Upper lobe of left lung (tissue), 6 donors: Measurements from ENCODE around the gene TTC3. TPM values are rescaled to one million over a fixed set of nuclear protein-coding genes. Genes with fewer than 3 reads are reported as not detected.

Experiments used
- ATAC-seq, 2 donors: fragments of 200-7000 bp; cut with Tn5 transposase; one replicate each; pipeline ENCODE4 v1.9.1; 2022; ENCODE audit warnings: mild to moderate bottlenecking in 2 of 2, moderate library complexity in 2 of 2; ENCODE audit not compliant: low FRiP score in 2 of 2
- DNase-seq, 2 donors: peaks; one replicate each; pipeline ENCODE4 v3.0.0-alpha.2; 2019 to 2020
- H3K27ac ChIP-seq, 4 donors: fragments of 200-600 bp; sonication (generic); one replicate each; pipeline ENCODE4 v1.5.1; 2016 to 2019
- H3K27me3 ChIP-seq, 4 donors: fragments of 200-600 bp; sonication (generic); one replicate each; pipeline ENCODE4 v1.5.1; 2017 to 2019
- H3K36me3 ChIP-seq, 4 donors: fragments of 200-600 bp; sonication (generic); one replicate each; pipeline ENCODE4 v1.5.1; 2016 to 2019
- H3K4me1 ChIP-seq, 4 donors: fragments of 200-600 bp; sonication (generic); one replicate each; pipeline ENCODE4 v1.5.1; 2018 to 2019
- H3K4me3 ChIP-seq, 4 donors: fragments of 200-600 bp; sonication (generic); one replicate each; pipeline ENCODE4 v1.5.1; 2017 to 2019; ENCODE audit warnings: mild to moderate bottlenecking in 2 of 4, moderate library complexity in 1 of 4
- H3K9me3 ChIP-seq, 4 donors: fragments of 200-600 bp; sonication (generic); one replicate each; pipeline ENCODE4 v1.5.1; 2018 to 2019
- EP300 ChIP-seq, 4 donors: sonication (generic); formaldehyde crosslinking; IDR thresholded peaks; one replicate each; pipeline ENCODE4 v1.5.1; 2017; ENCODE audit warnings: antibody characterized with exemption in 4 of 4, control low read depth in 2 of 4
- POLR2A ChIP-seq, 4 donors: fragments of 450-650 bp; IDR thresholded peaks; one replicate each; pipeline ENCODE4 v1.5.1; 2016 to 2017; ENCODE audit warnings: antibody characterized with exemption in 4 of 4, mild to moderate bottlenecking in 2 of 4
- POLR2AphosphoS5 ChIP-seq, 2 donors: sonication (generic); formaldehyde crosslinking; IDR thresholded peaks; one replicate each; pipeline ENCODE4 v1.5.1; 2017; ENCODE audit warnings: antibody characterized with exemption in 2 of 2
- WGBS, 2 donors: methylation state at CpG; one replicate each; pipeline ENCODE4 v1.1.5; 2017 to 2018; 5-methylcytosine and 5-hydroxymethylcytosine counted together
- total RNA-seq, 6 donors: library from RNA; depleted of rRNA in 4 of 6; stranded (reverse); fragments of >200 nt in 4 of 6; gene quantifications; one replicate each; pipeline versions ENCODE4 v1.1.0 to v1.2.1, GENCODE V29; 2016 to 2021
- TF ChIP-seq, protein P1 (sequence below), 6 experiments: fragments of 450-650 bp in 4 of 6; fragments of 200-600 bp in 2 of 6; sonication (generic) in 2 of 6; IDR thresholded peaks; one replicate each; pipeline ENCODE4 v1.5.1; 2016 to 2019; ENCODE audit warnings: antibody characterized with exemption in 6 of 6
- donor health status: DM: no; HTN: no; CAD: no; lungs with moderate emphysema.
- donor health status: DM: no; HTN: yes; CAD: no; lungs with severe emphysema.

Gene TTC3
- total RNA-seq, 6 donors from 2014 or later, result 69.9 to 395 (median 88.2) TPM

DNA sequence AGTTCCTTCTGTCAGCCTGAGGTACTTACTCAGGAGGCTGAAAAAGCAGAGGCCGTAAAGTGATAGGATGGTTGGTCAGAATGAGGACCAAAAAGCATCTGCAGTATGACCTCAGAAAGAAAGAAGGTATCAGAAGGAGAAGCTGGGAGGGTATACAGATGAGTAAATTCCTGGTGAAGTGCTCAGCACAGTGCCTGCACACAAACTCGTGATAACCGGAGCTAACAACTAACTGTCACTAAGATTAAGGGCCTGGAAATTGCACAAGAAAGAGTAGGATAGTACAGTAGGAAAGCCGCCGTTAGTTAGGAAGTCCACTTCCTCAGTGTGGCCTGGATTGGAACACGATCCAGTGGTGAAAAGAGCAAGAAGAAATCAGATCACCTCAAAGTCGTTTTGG is 131.5 kb downstream of the TTC3 start:
- Histone ChIP-seq H3K4me3 (no peak overlapping the region), H3K27me3 (no peaks in the 10 kb centered on the region), H3K36me3 (peaks cover 0 to 40% (median 27%) of the 10 kb centered on the region in 4 donors), H3K9me3 (no peaks in the 10 kb centered on the region), H3K27ac (no peak overlapping the region), H3K4me1 (peaks cover 12 to 13% (median 12%) of the 10 kb centered on the region in 4 donors)
- 75 to 76% methylated on average over 7 of the region's 7 CpGs for WGBS, 2 donors
- ATAC-seq (no peak), DNase-seq (no peak)
- TF ChIP-seq POLR2A (IDR thresholded peaks at IDR 0.05) (no peak), EP300 (IDR thresholded peaks at IDR 0.05) (no peak), POLR2AphosphoS5 (IDR thresholded peaks at IDR 0.05) (no peak)
- TF ChIP-seq, protein P1, sequence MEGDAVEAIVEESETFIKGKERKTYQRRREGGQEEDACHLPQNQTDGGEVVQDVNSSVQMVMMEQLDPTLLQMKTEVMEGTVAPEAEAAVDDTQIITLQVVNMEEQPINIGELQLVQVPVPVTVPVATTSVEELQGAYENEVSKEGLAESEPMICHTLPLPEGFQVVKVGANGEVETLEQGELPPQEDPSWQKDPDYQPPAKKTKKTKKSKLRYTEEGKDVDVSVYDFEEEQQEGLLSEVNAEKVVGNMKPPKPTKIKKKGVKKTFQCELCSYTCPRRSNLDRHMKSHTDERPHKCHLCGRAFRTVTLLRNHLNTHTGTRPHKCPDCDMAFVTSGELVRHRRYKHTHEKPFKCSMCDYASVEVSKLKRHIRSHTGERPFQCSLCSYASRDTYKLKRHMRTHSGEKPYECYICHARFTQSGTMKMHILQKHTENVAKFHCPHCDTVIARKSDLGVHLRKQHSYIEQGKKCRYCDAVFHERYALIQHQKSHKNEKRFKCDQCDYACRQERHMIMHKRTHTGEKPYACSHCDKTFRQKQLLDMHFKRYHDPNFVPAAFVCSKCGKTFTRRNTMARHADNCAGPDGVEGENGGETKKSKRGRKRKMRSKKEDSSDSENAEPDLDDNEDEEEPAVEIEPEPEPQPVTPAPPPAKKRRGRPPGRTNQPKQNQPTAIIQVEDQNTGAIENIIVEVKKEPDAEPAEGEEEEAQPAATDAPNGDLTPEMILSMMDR (IDR thresholded peaks at IDR 0.05), result no peak

DNA sequence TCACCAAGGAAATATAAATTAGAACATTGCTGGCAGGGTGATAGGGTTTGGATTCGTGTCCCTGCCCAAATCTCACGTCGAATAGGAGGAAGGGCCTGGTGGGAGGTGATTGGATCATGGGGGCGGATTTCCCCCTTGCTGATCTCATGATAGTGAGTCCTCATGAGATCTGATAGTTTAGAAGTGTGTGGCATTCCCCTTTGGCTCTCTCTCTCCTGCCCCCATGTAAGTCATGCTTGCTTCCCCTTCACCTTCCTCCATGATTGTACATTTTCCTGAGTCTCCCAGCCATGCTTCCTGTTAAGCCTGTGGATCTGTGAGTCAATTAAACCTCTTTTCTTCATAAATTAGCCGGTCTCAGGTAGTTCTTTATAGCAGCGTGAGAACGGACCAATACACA is 133.4 kb downstream of the TTC3 start:
- H3K4me1 ChIP-seq, result peaks cover 12 to 13% (median 12%) of the 10 kb centered on the region in 4 donors
- no peak overlapping the region for H3K27ac ChIP-seq
- TF ChIP-seq POLR2AphosphoS5 (IDR thresholded peaks at IDR 0.05), result no peak
- no peak for TF ChIP-seq POLR2A (IDR thresholded peaks at IDR 0.05)
- TF ChIP-seq, protein P1 (IDR thresholded peaks at IDR 0.05), result no peak
- TF ChIP-seq EP300 (IDR thresholded peaks at IDR 0.05), result no peak
- H3K27me3 ChIP-seq, result no peaks in the 10 kb centered on the region
- no peaks in the 10 kb centered on the region for H3K9me3 ChIP-seq
- DNase-seq (no peak), ATAC-seq (no peak)
- no peak overlapping the region for H3K4me3 ChIP-seq
- WGBS, 2 donors, result 93 to 94% methylated on average over 7 of the region's 7 CpGs
- peaks cover 0 to 21% (median 11%) of the 10 kb centered on the region in 4 donors for H3K36me3 ChIP-seq

DNA sequence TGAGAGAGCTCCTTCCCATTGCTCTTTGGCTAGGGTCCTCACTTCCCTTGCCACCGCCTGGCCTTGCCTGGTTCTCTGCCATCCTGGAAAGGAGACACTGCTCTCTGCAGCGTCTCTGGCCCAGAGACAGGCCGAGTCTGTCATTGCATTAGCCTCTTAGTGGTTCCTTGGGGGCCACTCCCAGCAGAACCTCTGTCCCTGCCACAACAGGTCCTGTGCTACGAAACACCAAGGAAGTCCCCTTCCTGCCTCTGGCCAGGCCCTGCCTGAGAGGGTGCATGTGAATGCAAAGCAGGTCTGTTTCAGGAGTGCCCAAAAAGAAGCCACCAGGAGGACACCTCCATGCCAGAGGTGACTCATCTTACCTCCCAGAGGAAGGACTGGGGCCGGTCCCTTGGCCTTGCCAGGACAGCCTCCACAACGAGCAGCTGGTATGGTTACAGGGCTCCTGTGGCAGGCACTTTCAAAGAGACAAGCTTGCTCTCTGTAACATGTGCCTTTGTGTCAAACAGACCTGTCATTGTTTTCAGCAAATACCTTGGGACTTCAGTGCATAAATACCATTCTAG is 134.5 kb downstream of the TTC3 start:
- peak; percentile 47 to 68 for ATAC-seq
- no peak for DNase-seq
- H3K4me3 ChIP-seq, result peak overlapping the region in 3 of 4 donors; percentile 2 to 17 (median 13)
- no peak for TF ChIP-seq POLR2AphosphoS5 (IDR thresholded peaks at IDR 0.05)
- TF ChIP-seq, protein P1 (IDR thresholded peaks at IDR 0.05), result no peak
- no peak for TF ChIP-seq EP300 (IDR thresholded peaks at IDR 0.05)
- H3K27me3 ChIP-seq, result no peaks in the 10 kb centered on the region
- H3K27ac ChIP-seq, result peak overlapping the region in 2 of 4 donors; percentile 24 to 39
- H3K9me3 ChIP-seq, result no peaks in the 10 kb centered on the region
- WGBS, 2 donors, result 50 to 80% methylated on average over 2 to 6 of the region's 6 CpGs
- H3K4me1 ChIP-seq, result peaks cover 12 to 13% (median 12%) of the 10 kb centered on the region in 4 donors
- H3K36me3 ChIP-seq, result peaks cover 0 to 10% (median 4%) of the 10 kb centered on the region in 4 donors

DNA sequence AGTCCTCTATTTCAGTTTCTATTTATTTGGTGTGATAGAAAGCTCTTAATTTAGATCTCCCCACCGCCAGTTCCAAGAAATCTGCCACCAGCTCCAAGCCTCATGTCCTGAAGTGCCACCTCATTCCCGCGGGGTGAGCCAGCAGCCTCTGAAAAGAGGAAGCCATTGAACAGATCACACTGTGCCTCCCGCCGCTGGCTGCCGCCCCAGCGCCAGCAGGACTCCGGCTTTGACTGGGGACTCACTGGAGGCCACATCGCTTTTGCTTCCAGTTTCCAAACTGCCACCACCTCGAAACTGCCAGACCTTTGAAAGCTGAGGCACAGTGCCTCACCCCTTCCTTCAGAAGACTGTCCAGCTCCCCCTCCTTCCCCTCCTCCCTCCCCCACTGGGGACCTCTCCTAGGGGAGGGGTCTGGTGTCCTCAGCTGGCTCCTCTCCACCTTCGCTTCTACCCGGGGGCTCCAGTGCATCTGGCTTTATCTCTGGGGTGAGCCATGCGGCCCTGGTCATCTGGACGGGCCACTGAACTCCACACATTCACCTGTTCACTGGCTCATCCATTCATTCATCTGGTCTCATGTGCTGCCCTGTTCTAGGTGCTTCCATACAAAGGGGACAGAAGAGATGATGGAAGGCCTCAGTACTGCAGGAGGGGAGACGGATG is 135.1 kb downstream of the TTC3 start:
- no peak for TF ChIP-seq EP300 (IDR thresholded peaks at IDR 0.05)
- ATAC-seq, result peak; percentile 79 to 89
- Histone ChIP-seq H3K4me1 (peaks cover 12 to 13% (median 12%) of the 10 kb centered on the region in 4 donors), H3K9me3 (no peaks in the 10 kb centered on the region), H3K27me3 (no peaks in the 10 kb centered on the region), H3K27ac (peak overlapping the region; percentile 24 to 43 (median 32)), H3K4me3 (peak overlapping the region in 3 of 4 donors; percentile 2 to 17 (median 13)), H3K36me3 (peaks cover 0 to 4% (median under 1%) of the 10 kb centered on the region in 4 donors)
- 30 to 49% methylated on average over 14 to 15 of the region's 15 CpGs for WGBS, 2 donors
- peak; percentile 78 to 89 for DNase-seq

DNA sequence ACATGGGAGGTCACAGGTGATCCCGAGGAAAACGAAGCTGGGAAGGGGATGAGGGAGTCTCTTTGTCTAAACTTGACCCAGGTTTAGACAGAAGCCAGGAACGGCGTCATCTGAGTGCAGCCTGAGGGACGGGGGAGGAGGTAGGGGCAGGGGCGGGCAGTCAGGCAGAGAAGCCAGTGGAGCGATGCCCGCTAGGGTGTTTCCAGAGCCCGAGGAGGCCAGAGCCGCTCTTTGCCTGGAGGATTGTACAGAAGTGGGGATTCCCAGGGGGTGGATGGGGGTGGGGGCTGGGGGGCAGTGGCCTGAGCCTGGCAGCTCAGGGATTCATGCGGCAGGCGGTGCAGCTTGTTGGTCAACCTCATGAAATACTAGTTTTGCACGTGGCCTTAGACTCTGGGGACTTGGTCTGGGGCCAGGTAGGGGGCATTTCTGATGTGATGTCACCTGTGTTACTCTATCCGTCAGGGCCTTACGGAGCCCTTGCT is 135.7 kb downstream of the TTC3 start:
- Histone ChIP-seq H3K9me3 (no peaks in the 10 kb centered on the region), H3K27ac (no peak overlapping the region), H3K4me3 (no peak overlapping the region), H3K36me3 (no peaks in the 10 kb centered on the region), H3K4me1 (peaks cover 12 to 13% (median 12%) of the 10 kb centered on the region in 4 donors), H3K27me3 (no peaks in the 10 kb centered on the region)
- TF ChIP-seq POLR2A (IDR thresholded peaks at IDR 0.05) (no peak), EP300 (IDR thresholded peaks at IDR 0.05) (no peak), POLR2AphosphoS5 (IDR thresholded peaks at IDR 0.05) (no peak)
- TF ChIP-seq, protein P1 (IDR thresholded peaks at IDR 0.05), result no peak
- 71 to 82% methylated on average over 11 to 15 of the region's 15 CpGs for WGBS, 2 donors
- DNase-seq (no peak), ATAC-seq (no peak)
